HL-60 (cell line): ENCODE measurements around the gene CCDC57.

Source experiments
- GABPA ChIP-seq: IDR thresholded peaks from 2 replicates; pipeline ENCODE4 v1.6.1; 2012; ENCODE audit warnings: low read depth
- POLR2AphosphoS5 ChIP-seq: IDR thresholded peaks from 2 replicates; pipeline ENCODE4 v1.6.1; 2012; ENCODE audit warnings: low read depth
- TF ChIP-seq, protein P1 (sequence below): IDR thresholded peaks from one replicate; pipeline ENCODE4 v1.5.1; 2011; ENCODE audit warnings: low read length, control low read depth, inconsistent platforms; ENCODE audit not compliant: insufficient read depth
- TF ChIP-seq, protein P2 (sequence below): IDR thresholded peaks from 2 replicates; pipeline ENCODE4 v1.6.1; 2012; ENCODE audit warnings: low read depth; ENCODE audit not compliant: insufficient replicate concordance

DNA sequence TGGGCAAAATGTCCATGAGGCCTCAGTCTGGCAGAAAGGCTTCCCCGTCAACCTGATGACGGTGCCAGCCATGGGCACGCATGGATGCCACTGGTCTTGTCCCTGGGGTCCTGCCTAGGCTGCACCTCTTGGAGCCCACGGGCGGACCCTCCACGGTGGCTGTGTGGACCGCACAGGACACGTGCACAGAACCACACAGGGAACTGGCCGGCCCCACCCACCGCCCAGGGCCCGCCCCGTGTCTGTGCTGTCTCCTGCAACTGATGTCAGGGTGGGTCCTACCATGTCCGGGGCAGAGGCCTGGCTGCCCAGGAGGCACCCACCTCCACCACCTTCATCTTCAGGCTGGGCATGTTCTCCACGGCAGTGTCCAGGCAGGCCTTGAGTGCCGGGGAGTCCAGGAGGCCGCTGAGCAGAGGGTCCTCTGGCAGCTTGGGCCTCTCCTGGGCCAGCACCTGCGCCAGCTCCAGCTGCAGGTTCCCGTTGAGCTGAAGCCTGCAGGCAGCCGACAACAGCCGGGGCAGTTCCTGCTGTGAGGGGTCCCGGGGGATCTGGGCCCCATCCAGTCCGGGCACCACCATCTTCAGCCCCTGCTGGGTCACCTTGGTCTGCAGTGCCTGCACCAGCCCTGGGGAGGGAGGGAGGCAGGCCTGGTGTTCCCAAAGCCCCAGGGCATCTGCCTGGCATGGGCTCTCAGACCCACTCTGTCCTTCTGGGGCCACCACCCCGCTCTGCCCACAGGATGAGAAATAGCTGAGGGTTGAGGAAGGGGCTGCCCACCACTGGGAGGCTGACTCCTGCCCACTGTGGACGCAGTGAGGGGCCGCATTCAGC, 126.5 kb downstream of the CCDC57 start:
- TF ChIP-seq, protein P1, sequence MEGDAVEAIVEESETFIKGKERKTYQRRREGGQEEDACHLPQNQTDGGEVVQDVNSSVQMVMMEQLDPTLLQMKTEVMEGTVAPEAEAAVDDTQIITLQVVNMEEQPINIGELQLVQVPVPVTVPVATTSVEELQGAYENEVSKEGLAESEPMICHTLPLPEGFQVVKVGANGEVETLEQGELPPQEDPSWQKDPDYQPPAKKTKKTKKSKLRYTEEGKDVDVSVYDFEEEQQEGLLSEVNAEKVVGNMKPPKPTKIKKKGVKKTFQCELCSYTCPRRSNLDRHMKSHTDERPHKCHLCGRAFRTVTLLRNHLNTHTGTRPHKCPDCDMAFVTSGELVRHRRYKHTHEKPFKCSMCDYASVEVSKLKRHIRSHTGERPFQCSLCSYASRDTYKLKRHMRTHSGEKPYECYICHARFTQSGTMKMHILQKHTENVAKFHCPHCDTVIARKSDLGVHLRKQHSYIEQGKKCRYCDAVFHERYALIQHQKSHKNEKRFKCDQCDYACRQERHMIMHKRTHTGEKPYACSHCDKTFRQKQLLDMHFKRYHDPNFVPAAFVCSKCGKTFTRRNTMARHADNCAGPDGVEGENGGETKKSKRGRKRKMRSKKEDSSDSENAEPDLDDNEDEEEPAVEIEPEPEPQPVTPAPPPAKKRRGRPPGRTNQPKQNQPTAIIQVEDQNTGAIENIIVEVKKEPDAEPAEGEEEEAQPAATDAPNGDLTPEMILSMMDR: no peak
- TF ChIP-seq GABPA: no peak
- TF ChIP-seq, protein P2, sequence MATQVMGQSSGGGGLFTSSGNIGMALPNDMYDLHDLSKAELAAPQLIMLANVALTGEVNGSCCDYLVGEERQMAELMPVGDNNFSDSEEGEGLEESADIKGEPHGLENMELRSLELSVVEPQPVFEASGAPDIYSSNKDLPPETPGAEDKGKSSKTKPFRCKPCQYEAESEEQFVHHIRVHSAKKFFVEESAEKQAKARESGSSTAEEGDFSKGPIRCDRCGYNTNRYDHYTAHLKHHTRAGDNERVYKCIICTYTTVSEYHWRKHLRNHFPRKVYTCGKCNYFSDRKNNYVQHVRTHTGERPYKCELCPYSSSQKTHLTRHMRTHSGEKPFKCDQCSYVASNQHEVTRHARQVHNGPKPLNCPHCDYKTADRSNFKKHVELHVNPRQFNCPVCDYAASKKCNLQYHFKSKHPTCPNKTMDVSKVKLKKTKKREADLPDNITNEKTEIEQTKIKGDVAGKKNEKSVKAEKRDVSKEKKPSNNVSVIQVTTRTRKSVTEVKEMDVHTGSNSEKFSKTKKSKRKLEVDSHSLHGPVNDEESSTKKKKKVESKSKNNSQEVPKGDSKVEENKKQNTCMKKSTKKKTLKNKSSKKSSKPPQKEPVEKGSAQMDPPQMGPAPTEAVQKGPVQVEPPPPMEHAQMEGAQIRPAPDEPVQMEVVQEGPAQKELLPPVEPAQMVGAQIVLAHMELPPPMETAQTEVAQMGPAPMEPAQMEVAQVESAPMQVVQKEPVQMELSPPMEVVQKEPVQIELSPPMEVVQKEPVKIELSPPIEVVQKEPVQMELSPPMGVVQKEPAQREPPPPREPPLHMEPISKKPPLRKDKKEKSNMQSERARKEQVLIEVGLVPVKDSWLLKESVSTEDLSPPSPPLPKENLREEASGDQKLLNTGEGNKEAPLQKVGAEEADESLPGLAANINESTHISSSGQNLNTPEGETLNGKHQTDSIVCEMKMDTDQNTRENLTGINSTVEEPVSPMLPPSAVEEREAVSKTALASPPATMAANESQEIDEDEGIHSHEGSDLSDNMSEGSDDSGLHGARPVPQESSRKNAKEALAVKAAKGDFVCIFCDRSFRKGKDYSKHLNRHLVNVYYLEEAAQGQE: no peak
- peak; percentile 40; the same call in 1 of the 2 replicates for TF ChIP-seq POLR2AphosphoS5
